ENCODE data around the gene IGF1.

The IGF1 gene

GRCh38 chr12:102435827-102436436, 44.4 kb downstream of the IGF1 start:
- no peak overlapping the region for H3K4me3 ChIP-seq (replicated peaks in 1 of 2; ENCODE audit: low read depth in 2 of 2, low read length in 2 of 2)
- no peak for DNase-seq (ENCODE audit: low read depth in 2 of 2)
- TF ChIP-seq, protein P1, sequence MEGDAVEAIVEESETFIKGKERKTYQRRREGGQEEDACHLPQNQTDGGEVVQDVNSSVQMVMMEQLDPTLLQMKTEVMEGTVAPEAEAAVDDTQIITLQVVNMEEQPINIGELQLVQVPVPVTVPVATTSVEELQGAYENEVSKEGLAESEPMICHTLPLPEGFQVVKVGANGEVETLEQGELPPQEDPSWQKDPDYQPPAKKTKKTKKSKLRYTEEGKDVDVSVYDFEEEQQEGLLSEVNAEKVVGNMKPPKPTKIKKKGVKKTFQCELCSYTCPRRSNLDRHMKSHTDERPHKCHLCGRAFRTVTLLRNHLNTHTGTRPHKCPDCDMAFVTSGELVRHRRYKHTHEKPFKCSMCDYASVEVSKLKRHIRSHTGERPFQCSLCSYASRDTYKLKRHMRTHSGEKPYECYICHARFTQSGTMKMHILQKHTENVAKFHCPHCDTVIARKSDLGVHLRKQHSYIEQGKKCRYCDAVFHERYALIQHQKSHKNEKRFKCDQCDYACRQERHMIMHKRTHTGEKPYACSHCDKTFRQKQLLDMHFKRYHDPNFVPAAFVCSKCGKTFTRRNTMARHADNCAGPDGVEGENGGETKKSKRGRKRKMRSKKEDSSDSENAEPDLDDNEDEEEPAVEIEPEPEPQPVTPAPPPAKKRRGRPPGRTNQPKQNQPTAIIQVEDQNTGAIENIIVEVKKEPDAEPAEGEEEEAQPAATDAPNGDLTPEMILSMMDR (IDR thresholded peaks at IDR 0.05; ENCODE audit: low read depth, low read length): no peak

- TF ChIP-seq, protein P1 (IDR thresholded peaks at IDR 0.05; ENCODE audit: low read depth, low read length): no peak
- DNase-seq (ENCODE audit: low read depth in 2 of 2): no peak
- H3K4me3 ChIP-seq (replicated peaks in 1 of 2; ENCODE audit: low read depth in 2 of 2, low read length in 2 of 2): no peak overlapping the region
These were observed 47.1 kb downstream of the IGF1 start for GRCh38 chr12:102433304-102433703.

- no peak for DNase-seq (ENCODE audit: low read depth in 2 of 2)
- no peak overlapping the region for H3K4me3 ChIP-seq (replicated peaks in 1 of 2; ENCODE audit: low read depth in 2 of 2, low read length in 2 of 2)
- TF ChIP-seq, protein P1 (IDR thresholded peaks at IDR 0.05; ENCODE audit: low read depth, low read length): no peak
These were observed 49.7 kb downstream of the IGF1 start for GRCh38 chr12:102430661-102431060.

- DNase-seq (ENCODE audit: low read depth in 2 of 2): no peak
- no peak overlapping the region for H3K4me3 ChIP-seq (replicated peaks in 1 of 2; ENCODE audit: low read depth in 2 of 2, low read length in 2 of 2)
- TF ChIP-seq, protein P1 (IDR thresholded peaks at IDR 0.05; ENCODE audit: low read depth, low read length): no peak
These were observed 50.9 kb downstream of the IGF1 start for GRCh38 chr12:102429211-102430154.

GRCh38 chr12:102427543-102427941, 52.8 kb downstream of the IGF1 start:
- no peak overlapping the region for H3K4me3 ChIP-seq (replicated peaks in 1 of 2; ENCODE audit: low read depth in 2 of 2, low read length in 2 of 2)
- TF ChIP-seq, protein P1 (IDR thresholded peaks at IDR 0.05; ENCODE audit: low read depth, low read length): no peak
- DNase-seq (ENCODE audit: low read depth in 2 of 2): no peak

DNA sequence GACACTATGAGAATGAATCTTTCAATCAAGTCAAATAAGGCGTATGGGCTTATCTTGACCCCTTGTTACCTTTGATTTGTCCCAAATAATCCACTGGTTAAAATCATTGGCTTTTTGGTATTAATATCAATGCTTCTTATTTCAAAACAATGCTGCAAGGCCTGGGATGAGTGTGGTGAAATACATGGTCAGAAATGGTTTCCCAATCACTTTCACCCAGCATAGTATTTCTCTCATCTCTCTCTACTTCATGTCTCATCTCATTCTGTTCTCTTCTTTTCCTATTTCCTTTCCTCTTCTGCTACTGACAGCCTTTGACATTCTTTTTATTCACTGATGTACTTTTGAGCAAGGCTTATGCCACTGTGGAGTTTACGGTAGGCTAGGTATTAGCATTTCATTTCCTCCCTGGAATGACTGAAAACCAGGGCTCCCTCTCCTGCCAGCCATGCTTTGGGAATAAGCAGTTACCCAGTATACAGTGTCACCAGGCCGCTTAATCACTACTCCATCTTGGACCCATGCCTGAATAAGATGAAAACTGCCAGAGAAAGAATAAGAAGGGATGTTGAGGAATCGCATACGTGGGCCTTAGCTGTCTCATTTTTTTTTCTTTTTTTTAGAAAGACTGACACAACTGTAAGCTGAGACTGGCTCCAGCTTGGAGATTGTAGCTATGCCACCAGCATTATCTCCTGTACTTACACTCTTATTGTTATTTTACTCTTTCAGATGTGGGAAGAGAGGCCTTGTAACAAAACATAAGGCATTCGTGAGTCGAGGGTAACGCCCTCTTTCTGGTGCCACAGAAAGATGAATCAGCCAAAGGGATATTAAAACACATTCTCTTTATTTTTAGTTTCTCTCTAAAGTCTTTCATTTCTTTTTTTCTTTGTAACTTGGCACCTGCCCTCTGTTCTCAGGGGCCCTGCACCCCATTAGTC, 53.5 kb downstream of the IGF1 start:
- no peak for DNase-seq (ENCODE audit: low read depth in 2 of 2)
- no peak overlapping the region for H3K4me3 ChIP-seq (replicated peaks in 1 of 2; ENCODE audit: low read depth in 2 of 2, low read length in 2 of 2)
- TF ChIP-seq, protein P1 (IDR thresholded peaks at IDR 0.05; ENCODE audit: low read depth, low read length): no peak

Data from cardiac fibroblast (primary cell).